Loucy (cell line): ENCODE results near the gene ALK.

Experiments
- H2AFZ ChIP-seq: fragments of 200-600 bp; sonication (generic); 2 replicates; pipeline ENCODE4 v1.6.0; 2016; ENCODE audit warnings: antibody characterized with exemption, mild to moderate bottlenecking, low read length, moderate library complexity
- H3F3A ChIP-seq: fragments of 200-600 bp; 2 replicates; pipeline ENCODE4 v1.6.0; 2016; ENCODE audit warnings: antibody characterized with exemption, low read depth, mild to moderate bottlenecking
- H3K27me3 ChIP-seq: fragments of 200-600 bp; sonication (generic); 2 replicates; pipeline ENCODE4 v1.6.1; 2014; ENCODE audit warnings: low read length, mild to moderate bottlenecking; ENCODE audit not compliant: insufficient read depth, poor library complexity, severe bottlenecking
- H3K36me3 ChIP-seq: fragments of 200-600 bp; sonication (generic); 2 replicates; pipeline ENCODE4 v1.6.1; 2016; ENCODE audit warnings: low read length; ENCODE audit not compliant: insufficient read depth
- H3K4me1 ChIP-seq: fragments of 200-600 bp; sonication (generic); 2 replicates; pipeline ENCODE4 v1.5.1; 2014; ENCODE audit warnings: low read length, mild to moderate bottlenecking; ENCODE audit not compliant: insufficient read depth, poor library complexity, severe bottlenecking
- H3K4me2 ChIP-seq: fragments of 200-600 bp; sonication (generic); 2 replicates; pipeline ENCODE4 v1.6.0; 2014; ENCODE audit warnings: antibody characterized with exemption, low read length, low read depth, mild to moderate bottlenecking; ENCODE audit not compliant: poor library complexity, severe bottlenecking
- H3K4me3 ChIP-seq: fragments of 200-600 bp; sonication (generic); 2 replicates; pipeline ENCODE4 v1.5.1; 2014; ENCODE audit warnings: low read length, mild to moderate bottlenecking, mixed read lengths; ENCODE audit not compliant: poor library complexity, severe bottlenecking
- H3K79me2 ChIP-seq: fragments of 200-600 bp; sonication (generic); 2 replicates; pipeline ENCODE4 v1.6.1; 2014; ENCODE audit warnings: low read length; ENCODE audit not compliant: insufficient read depth
- H3K9ac ChIP-seq: fragments of 200-600 bp; sonication (generic); 2 replicates; pipeline ENCODE4 v1.6.0; 2014; ENCODE audit warnings: mild to moderate bottlenecking, low read depth, low read length, moderate library complexity; ENCODE audit not compliant: poor library complexity, severe bottlenecking
- H3K9me2 ChIP-seq: fragments of 200-600 bp; sonication (generic); replicated peaks from 2 replicates; pipeline ENCODE4 v1.6.1; 2016; ENCODE audit warnings: low read depth, low read length, mixed read lengths
- H3K9me3 ChIP-seq: fragments of 200-600 bp; sonication (generic); 2 replicates; pipeline ENCODE4 v1.6.1; 2014; ENCODE audit warnings: mild to moderate bottlenecking, antibody characterized with exemption, low read length, low read depth; ENCODE audit not compliant: insufficient read depth
- H4K20me1 ChIP-seq: fragments of 200-600 bp; sonication (generic); 2 replicates; pipeline ENCODE4 v1.6.0; 2014; ENCODE audit warnings: antibody characterized with exemption, low read length, mild to moderate bottlenecking; ENCODE audit not compliant: insufficient read depth, poor library complexity, severe bottlenecking
- CTCF ChIP-seq: fragments of 200-600 bp; sonication (generic); conservative IDR thresholded peaks from 2 replicates; pipeline ENCODE4 v1.5.1; 2014; ENCODE audit warnings: mild to moderate bottlenecking, antibody characterized with exemption, low read length
- EZH2phosphoT487 ChIP-seq: fragments of 200-600 bp; IDR thresholded peaks from 2 replicates; pipeline ENCODE4 v1.6.1; 2018; ENCODE audit warnings: antibody characterized with exemption, mild to moderate bottlenecking, moderate library complexity, borderline replicate concordance

The ALK gene

DNA sequence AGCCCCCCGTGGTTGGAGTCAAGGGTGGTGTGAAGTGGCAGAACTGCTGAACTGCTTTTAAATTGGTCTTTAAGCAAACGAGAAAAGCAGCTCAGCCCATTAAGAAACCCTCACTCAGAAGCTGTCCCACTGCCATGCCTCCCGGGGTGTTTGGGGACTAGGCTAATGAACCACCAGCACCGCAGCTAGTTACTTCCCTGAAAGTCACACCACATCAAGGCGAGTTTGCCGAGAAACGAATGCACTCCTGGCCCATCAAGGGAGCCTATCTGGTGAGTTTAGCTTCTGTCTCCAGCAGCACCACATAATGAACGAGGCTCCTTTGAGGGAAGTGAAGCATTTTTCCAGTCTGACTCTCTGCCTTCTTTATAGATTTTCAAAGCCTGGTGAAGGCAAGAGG, 14.6 kb upstream of the ALK start:
- Histone ChIP-seq H3K9me2 (no peaks in the 10 kb centered on the region), H4K20me1 (no peaks in the 10 kb centered on the region), H3K4me1 (no peaks in the 10 kb centered on the region), H3K4me2 (no peak overlapping the region), H3K27me3 (peaks cover 3% of the 10 kb centered on the region), H2AFZ (no peak overlapping the region), H3K9ac (no peak overlapping the region), H3K79me2 (no peaks in the 10 kb centered on the region), H3F3A (no peaks in the 10 kb centered on the region), H3K36me3 (no peaks in the 10 kb centered on the region), H3K9me3 (no peaks in the 10 kb centered on the region), H3K4me3 (no peak overlapping the region)
- TF ChIP-seq EZH2phosphoT487 (no peak), CTCF (no peak)

DNA sequence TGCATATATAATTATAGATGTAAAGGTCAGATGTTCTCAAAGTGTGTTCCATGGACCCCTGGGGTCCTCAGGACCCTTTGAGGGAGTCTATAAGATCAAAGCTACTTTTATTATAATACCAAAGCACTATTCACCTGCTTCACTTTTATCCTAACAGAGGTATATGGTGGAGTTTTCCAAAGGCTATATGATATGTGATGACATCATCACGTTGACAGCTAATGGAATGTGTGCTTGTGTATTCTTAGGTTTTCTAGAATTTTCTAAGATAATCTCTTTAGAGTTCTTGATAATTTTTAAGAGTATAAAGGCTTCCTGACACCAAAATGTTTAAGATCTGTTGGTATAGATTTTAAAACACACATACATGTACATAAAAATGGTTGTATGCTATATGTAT, 10.4 kb upstream of the ALK start:
- no peaks in the 10 kb centered on the region for H3K9me2 ChIP-seq
- H3K9ac ChIP-seq = no peak overlapping the region
- TF ChIP-seq CTCF (no peak), EZH2phosphoT487 (no peak)
- H3K79me2 ChIP-seq = no peaks in the 10 kb centered on the region
- no peaks in the 10 kb centered on the region for H3K36me3 ChIP-seq
- H3K27me3 ChIP-seq = no peaks in the 10 kb centered on the region
- no peaks in the 10 kb centered on the region for H3K9me3 ChIP-seq
- no peaks in the 10 kb centered on the region for H3K4me1 ChIP-seq
- no peak overlapping the region for H2AFZ ChIP-seq
- no peak overlapping the region for H3K4me2 ChIP-seq
- H3K4me3 ChIP-seq = no peak overlapping the region
- H4K20me1 ChIP-seq = no peaks in the 10 kb centered on the region
- H3F3A ChIP-seq = no peaks in the 10 kb centered on the region

GRCh38 chr2:29923110-29923721, 1.8 kb upstream of the ALK start:
- Histone ChIP-seq H2AFZ (no peak overlapping the region), H3K79me2 (no peaks in the 10 kb centered on the region), H3F3A (no peaks in the 10 kb centered on the region), H3K4me2 (no peak overlapping the region), H3K4me3 (no peak overlapping the region), H3K9me2 (no peaks in the 10 kb centered on the region), H3K4me1 (peaks cover 9% of the 10 kb centered on the region), H3K27me3 (no peaks in the 10 kb centered on the region), H3K9ac (no peak overlapping the region), H3K9me3 (no peaks in the 10 kb centered on the region), H3K36me3 (no peaks in the 10 kb centered on the region), H4K20me1 (no peaks in the 10 kb centered on the region)
- no peak for TF ChIP-seq EZH2phosphoT487
- TF ChIP-seq CTCF = peak; percentile 98
